Measurements from ENCODE around the gene DPYSL5. TPM values are rescaled to one million over a fixed set of nuclear protein-coding genes. Genes with fewer than 3 reads are reported as not detected.

Gene DPYSL5
- polyA plus RNA-seq, 1 donor from 2014 or later = not detected

Other genes with a start within 250 kb of the DPYSL5 start
- not detected for gene CIB4, start 206.8 kb upstream of the DPYSL5 start, polyA plus RNA-seq
- not detected for gene KCNK3, start 155.4 kb upstream of the DPYSL5 start, polyA plus RNA-seq
- gene SLC35F6, start 83.8 kb upstream of the DPYSL5 start, polyA plus RNA-seq = 5.3 TPM
- not detected for gene CENPA, start 62.1 kb upstream of the DPYSL5 start, polyA plus RNA-seq
- gene MAPRE3, start 122.5 kb downstream of the DPYSL5 start, polyA plus RNA-seq = 2.4 TPM
- 34.3 TPM for gene TMEM214, start 184.8 kb downstream of the DPYSL5 start, polyA plus RNA-seq
- 10.8 TPM for gene AGBL5, start 203.5 kb downstream of the DPYSL5 start, polyA plus RNA-seq
- 723 TPM for gene OST4, start 223.5 kb downstream of the DPYSL5 start, polyA plus RNA-seq
- 0.61 TPM for gene EMILIN1, start 230.5 kb downstream of the DPYSL5 start, polyA plus RNA-seq
- gene KHK, start 238.6 kb downstream of the DPYSL5 start, polyA plus RNA-seq = 6.5 TPM